Measurements from ENCODE around the gene HDAC10.

HDAC10 gene

GRCh38 chr22:50250555-50251476 lies at the start of gene HDAC10:
Gene HDAC10, minus strand, starts transcription at chr22:50251265. Its CDS starts 233 bp downstream, at chr22:50251032.
- DNase-seq, result peak; percentile 89 to 96 (median 94)

- no peak for DNase-seq
Observed at GRCh38 chr22:50300620-50301257, 49.7 kb upstream of the HDAC10 start.

- peak in 1 of 3 donors; percentile 42 for DNase-seq
Observed at GRCh38 chr22:50299785-50300619, 48.9 kb upstream of the HDAC10 start.

- peak in 1 of 3 donors; percentile 40 for DNase-seq
Observed at GRCh38 chr22:50298937-50299784, 48.1 kb upstream of the HDAC10 start.

- no peak for DNase-seq
Observed at GRCh38 chr22:50298266-50298637, 47.2 kb upstream of the HDAC10 start.

- DNase-seq, result no peak
Observed at GRCh38 chr22:50297510-50298265, 46.6 kb upstream of the HDAC10 start.

GRCh38 chr22:50296658-50297490 lies 45.8 kb upstream of the HDAC10 start:
- DNase-seq, result peak in 1 of 3 donors; percentile 17

GRCh38 chr22:50294319-50294656 lies 43.2 kb upstream of the HDAC10 start:
- DNase-seq, result no peak

- peak in 2 of 3 donors; percentile 29 to 43 for DNase-seq
Observed at GRCh38 chr22:50293441-50294318, 42.6 kb upstream of the HDAC10 start.

GRCh38 chr22:50292643-50293440 lies 41.8 kb upstream of the HDAC10 start:
- DNase-seq, result no peak

GRCh38 chr22:50289942-50290630 lies 39.0 kb upstream of the HDAC10 start:
- no peak for DNase-seq

- no peak for DNase-seq
Observed at GRCh38 chr22:50289151-50289941, 38.3 kb upstream of the HDAC10 start.

GRCh38 chr22:50287731-50288130 lies 36.7 kb upstream of the HDAC10 start:
- DNase-seq, result no peak

GRCh38 chr22:50286701-50287318 lies 35.7 kb upstream of the HDAC10 start:
- no peak for DNase-seq

- DNase-seq, result no peak
Observed at GRCh38 chr22:50286275-50286674, 35.2 kb upstream of the HDAC10 start.

- DNase-seq, result no peak
Observed at GRCh38 chr22:50285568-50286229, 34.6 kb upstream of the HDAC10 start.

Measured in suppressor macrophage treated with lipopolysaccharide for 1 hour (primary cell).